GM19395 (cell line): ENCODE measurements around the gene HTR7.
A peak's percentile ranks its signal among the peaks of the same experiment; 100 is the strongest.

ENCODE experiments used
- ATAC-seq: cut with Tn5 transposase; IDR thresholded peaks from one replicate; pipeline ENCODE4 v1.9.1; 2021; ENCODE audit warnings: mild to moderate bottlenecking, moderate library complexity; ENCODE audit not compliant: unreplicated experiment

HTR7 gene

DNA sequence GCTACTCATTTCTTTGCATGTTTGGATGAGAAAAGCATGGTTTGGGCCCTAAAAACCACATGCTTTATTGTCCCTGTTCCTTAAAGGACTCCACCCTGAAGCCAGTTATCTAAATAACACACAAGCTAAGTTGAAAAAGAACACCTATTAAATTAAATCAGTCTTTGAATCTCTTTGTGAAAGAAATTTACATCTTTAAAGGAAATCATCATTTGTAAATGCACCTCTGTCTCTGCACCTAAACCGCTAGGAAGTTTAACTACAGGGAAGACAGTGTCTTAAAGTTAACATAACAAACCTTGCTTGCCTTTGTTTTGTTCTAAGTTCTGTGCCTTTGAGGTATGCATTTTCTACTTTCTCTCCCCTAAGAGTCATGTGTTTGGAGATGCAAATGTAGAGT is 52.6 kb downstream of the HTR7 start:
- no peak for ATAC-seq

DNA sequence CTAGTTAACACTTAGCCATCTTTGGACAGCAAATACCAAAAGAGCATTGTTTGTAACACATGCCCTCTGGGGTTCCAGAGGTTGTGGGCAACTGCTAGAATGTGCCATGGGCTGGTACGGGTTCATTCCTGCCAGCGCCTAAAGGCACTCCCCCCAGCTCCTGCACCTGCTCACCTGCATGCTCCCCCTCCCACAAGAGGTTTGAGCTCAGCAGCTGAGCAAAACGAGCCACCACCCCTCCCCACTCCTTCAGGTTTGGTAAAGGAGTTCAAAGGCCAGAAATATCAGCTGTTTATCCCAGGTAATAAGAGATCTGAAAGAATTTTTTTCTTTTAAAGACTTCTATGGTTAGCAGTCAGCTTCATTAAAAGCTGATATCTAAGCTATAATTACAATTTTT is 53.5 kb downstream of the HTR7 start:
- no peak for ATAC-seq

DNA sequence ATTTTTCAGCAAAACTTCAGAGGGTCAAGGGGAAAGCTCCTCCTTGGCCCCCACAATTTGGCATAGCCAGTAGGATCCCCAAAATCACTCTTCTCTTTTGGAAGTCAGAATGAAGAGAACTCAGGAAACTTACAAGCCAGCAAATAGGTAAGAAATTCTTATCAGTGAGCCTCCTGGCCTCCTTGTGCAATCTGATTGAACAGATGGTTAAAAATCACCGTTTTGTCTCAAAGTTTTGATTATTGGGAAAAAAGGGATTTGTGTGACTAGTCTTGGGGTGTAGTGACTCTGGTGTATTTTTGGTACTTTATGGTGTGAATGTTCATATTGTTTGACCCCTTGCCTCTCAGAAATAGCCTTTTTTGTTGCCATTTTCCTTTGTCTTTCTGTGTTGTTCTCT is 56.2 kb downstream of the HTR7 start:
- ATAC-seq = no peak

DNA sequence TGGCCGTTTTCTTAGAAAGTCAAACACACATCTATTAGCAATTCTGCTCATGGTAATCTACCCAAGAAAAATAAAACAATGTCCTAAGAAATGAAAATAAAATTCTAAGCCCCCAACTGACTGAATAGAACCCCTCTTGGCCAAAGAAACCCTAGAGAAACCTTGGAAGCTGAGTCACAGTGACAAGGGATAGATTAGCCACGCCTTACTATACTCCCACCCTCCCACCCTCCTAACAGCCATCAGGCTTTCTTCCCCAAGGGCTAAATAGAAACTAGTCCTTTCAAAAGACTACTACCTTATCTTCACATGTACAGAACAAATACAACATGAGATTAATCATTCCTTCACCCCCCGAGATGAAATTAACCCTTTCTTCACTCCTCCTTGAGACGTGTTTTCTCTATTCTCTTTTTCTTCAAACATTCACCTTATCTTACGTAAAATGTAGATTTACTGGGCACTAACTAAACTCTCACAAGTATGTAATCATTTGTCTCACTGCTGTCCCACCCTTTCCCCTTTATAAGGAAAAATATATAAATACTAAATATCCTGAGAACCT is 57.5 kb downstream of the HTR7 start:
- ATAC-seq = no peak

DNA sequence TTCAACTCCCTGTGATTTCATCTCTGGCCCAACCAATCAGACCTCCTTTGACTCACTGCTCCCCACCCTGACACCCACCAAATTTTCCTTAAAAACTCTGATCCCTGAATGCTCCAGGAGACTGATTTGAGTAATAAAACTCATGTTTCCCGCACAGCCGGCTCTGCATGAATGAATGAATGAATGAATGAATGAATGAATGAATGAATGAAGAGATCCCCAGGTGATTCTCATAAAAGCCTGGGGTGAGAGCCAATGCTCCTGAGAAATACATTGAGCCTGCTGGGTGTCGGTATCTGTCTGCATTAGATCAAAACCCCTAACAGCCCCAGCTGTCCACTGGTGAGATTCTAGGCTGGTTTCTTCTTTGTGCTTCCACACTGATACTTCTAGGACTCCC is 58.7 kb downstream of the HTR7 start:
- ATAC-seq = no peak

DNA sequence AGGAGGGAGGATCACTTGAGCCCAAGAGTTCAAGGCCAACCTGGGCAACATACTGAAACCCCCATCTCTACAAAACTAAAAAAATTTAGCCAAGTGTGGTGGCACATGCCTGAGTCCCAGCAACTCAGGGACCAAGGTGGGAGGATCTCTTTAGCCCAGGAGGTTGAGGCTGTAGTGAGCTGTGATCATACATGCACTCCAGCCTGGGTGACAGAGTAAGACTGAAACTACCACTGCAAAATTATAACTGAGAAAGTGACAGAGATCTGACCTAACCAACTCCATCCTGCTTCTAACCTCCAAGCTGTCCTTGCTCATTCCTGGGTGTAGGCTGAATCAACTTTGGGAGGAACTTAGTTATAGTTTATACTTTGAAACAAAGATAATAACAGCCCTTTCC is 59.4 kb downstream of the HTR7 start:
- ATAC-seq = peak; percentile 61

DNA sequence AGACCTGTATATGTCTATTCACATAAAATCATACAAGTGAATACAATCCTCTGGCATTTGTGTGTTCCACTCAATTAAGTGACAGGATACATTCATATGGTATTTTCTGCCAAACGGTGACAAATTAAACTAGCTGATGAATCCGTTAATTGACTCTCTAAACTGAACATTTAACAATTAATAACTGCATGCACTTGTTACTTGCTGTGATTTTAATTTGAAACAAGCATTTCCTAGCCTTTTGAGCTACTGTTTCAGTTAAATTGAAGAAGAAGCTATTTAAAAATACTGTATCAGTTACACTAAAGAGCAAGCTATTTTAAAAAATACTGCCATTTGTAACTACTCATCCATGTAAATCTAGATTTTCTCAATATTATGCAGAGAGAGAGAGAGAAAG is 67.4 kb downstream of the HTR7 start:
- ATAC-seq = no peak

DNA sequence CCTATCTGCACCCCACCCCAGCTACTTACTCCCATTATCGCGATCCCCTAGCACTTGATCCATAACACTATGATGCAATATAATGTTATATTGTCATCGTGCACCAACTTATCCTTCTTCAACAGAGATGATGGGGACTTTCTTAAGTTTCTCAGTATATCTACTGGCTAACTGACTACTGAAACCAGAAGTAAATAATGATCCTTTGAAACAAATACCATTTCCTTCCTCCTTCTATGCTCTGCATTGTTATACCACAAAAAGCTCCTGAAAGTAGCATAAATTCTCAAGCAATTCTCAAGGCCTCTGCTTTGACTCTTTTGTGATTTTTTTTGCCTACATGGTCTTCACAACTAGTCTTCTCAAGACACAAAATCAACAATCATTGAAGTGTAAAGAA is 68.9 kb downstream of the HTR7 start:
- peak; percentile 91 for ATAC-seq

DNA sequence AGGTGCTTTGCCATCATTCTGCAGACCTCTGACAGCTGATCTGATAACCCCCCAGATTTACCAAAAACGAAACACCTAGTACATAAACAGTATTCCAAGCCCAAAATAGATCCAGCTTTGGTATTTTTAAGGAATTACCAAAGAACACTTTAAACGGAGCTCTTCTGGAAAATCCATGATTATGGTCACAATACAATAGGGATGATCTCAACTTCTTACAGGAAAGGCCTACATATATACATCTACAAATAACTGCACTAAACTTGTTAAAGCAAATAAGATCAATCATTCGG is 69.7 kb downstream of the HTR7 start:
- ATAC-seq = no peak

DNA sequence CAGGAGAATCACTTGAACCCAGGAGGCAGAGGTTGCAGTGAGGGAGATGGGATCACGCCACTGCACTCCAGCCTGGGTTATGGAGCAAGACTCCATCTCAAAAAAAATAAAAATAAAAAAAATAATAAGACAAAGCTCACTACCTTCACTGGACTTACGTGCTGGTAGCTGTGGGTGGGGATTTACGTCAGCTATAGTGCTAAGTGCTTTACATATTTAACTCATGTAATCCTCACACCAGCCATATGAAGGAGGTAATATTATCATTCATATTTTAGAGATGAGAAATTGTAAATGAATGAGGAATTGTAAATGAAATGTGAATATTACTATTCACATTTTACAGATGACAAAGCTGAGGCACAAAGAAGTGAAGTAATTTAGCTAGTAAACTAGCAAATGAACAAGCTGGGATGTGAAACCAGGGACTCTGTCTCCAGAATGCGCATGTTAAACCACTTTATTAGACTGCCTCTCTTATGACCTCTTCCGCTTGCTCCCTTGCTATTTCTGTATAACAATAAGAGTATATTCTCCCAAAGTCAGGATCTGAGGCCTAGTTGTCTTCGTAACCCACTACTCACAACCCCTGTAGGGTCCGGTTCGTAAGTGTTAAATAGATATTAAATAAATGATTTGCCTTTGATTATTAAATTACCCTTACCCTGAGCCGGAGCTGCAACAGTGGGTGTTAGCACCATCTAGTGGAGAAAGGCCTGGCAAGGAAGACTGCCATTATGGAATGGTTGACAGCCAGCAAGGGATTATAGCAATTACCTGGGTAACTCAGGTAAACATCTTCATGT is 70.2 kb downstream of the HTR7 start:
- ATAC-seq = no peak

DNA sequence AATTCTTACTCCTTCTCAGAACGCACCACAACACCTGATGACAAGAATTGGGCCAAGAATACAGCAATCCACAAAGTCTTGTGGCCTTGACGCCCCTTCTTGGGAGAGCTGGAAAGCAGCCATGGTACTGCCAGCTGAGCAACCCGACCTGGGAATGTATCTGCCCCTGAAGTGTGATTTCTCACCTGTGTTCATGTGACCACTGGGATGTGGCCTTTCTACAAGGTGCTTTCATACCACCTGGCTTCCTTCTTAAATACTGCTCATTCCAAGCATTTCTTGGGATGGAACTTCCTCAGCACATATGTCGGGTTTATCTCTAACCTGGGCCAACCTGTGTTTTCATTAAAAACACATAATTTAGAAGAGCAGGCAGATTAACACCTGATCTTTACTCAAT is 72.1 kb downstream of the HTR7 start:
- no peak for ATAC-seq

DNA sequence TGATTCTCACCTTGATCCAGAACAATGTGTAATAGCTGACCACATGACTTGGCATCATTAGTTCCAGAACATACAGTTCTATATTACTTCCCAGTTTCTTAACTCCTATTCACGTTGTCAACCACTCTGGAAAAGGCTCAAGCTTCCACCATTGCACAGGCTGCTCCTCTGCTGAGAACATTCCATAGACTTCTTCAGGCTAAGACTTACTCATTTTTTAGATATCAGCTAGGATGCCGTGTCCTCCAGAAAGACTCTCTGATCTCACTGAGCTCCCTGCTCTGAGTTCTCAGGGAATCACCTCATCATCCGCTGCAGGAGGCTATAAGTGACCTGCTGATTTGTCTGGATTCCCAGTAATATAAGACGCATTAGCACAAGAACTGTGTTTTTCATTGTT is 73.1 kb downstream of the HTR7 start:
- ATAC-seq = no peak

DNA sequence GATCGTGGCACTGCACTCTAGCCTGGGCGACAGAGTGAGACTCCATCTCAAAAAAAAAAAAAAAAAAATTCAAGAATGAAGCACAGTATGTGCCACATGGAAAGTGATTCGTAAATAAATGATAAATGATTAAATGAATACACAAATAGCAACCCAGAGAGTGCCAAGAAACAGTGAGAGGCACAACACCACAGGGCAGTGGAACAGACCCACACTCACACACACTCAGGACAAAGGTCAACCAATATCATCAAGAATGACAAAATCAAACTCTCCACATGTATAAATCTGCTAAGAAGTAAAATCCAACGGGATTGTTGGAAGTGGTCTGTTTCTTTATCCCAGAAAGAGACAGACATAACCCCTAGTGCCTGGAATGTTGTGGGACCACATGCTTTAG is 77.4 kb downstream of the HTR7 start:
- ATAC-seq = no peak

DNA sequence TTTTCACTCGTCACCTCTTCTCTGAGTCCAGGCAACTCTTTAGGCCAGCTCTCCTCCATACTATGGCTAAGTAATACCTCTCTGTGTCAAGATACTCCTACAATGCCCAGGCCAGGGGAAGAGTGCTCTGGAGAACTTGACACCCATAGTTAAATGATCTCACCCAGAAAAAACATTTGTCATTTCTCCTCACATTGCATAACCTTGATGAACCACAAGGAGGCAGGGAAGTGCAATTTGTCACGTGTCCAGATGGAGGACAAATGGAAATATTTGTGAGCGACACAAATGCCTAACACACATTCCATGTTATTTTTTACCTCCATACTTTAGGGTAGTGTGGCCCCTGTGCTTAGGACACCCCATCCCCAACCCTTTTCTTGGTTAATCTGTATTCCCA is 78.3 kb downstream of the HTR7 start:
- ATAC-seq = no peak

DNA sequence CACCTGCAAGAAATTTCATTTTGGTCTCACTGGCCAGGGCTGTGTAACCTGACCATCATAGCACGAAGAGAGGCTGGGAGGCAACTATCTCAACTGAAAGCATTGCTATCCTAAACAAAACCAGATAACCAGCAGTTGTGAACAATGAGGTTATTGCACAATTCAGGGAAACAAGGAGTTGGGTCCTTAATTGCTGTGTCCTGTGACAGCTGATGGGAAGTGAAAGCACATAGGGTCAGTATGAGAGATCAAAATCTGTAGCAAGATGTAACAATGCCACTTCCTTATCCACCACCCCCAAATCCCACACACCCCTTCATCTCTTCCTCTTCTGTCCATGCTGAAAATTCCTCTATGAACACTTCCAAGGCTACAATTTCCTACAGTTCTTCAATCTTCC is 80.2 kb downstream of the HTR7 start:
- ATAC-seq = no peak

DNA sequence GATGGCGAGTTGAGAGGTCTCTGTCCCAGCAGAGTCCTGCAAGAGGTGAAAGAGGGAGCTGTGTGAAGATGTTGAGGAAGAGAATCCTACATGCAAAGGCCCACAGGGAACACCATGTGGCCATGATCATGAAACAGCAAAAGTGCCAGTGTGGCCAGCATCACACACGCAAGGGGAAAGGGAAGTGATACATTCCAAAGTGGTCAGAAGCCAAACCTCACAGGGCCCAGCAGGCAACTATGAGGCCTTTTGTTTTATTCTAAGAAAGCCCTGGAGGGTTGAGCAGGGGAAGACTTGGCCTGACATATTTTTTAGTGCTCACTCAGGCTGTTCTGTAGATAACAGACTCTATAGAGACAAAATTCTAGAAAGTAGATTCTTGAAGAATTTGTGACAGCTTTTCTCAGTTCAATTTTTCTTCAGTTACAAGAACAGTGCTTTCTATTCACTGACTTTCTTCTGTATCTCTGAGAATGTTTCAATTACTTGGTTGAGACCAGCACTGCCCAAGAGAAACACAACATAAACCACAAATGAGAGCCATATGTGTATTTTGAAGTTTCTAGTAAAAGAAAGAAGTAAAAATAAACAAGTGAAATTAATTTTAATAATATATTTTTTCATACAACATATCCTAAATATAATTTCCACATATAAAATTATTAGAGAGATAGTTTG is 82.3 kb downstream of the HTR7 start:
- no peak for ATAC-seq

DNA sequence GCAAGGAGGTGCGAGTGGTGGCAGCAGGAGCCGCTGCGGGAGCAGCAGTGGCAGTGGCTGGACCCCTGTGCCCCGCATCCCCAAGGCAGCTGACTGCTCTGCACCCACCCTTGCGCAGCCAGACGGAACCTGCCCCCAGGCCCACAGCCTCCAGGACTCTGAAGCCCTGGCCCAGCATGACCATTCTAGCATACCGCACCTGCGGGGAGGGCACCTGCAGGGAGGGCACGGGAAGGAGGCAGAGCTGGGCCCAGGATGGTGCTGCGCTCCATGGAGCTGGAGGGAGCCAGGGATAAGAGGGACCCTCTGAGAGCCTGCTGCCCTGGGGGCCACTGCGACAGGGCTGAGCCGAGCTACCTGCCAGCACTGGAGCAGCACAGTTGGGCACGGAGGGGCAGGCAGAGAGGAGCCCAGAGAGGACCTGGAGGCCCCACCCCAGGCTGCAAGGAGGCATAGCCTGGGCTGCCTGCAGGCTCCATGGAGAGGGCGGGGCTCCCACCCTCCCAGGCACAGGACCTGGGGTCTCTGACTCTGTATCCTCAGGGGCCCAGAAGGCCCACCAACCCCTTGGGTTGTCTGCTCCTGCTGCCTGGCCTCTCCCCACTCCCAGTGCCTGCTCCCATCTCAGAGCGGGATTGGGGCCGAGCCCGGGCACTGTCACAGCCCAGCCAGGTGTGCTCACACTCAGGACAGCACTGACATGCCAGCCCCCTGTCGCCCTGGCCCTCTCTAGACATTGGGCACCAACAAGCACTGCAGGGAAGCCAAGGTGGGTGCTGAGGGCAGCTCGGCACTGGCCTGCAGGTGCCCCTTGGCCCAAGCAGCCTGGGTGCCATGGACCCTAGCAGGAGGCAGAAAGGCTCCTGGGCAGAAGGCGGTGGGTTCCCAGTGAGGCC is 87.6 kb downstream of the HTR7 start:
- ATAC-seq = no peak

DNA sequence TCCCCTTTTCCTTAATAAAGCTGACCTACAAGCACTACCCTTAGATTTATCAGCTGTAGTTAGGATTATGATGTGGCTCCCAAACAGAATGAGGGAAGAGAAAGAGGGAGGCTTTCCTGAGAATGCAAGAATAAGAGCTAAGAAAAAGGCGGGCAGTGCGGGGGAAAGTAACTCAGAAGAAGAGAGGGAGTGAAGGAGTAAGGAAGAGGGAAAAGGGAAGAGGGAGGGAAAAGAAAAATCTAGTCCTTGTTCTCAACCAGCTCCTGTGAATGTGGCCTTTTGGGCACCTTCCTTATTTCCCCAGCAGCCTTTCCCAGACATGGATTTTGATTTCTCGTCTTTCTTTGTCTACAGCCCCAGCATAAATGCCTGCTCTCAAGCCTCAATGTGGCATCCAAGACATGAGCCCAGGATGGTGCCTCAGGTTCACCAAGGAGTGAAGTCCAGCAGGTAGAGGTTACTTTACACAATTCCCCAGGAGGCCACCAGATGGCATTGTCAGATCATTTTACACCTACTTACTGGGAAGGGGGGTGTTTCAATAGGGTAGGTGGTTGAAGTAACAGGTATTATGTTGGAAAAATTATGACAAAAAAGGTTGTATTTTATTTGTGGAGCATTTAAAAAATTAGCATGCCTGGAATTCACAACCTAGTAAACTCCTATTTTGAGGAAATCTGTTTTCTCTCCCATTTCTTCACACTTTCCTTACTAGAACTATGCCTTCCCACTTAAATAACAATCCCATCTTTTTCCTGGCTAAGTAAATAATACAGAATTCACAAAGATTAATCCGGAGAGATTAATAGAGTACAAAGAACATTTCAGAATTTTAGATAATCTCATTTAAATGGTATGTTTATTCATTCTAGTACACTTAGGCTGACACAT is 106.5 kb downstream of the HTR7 start:
- no peak for ATAC-seq

DNA sequence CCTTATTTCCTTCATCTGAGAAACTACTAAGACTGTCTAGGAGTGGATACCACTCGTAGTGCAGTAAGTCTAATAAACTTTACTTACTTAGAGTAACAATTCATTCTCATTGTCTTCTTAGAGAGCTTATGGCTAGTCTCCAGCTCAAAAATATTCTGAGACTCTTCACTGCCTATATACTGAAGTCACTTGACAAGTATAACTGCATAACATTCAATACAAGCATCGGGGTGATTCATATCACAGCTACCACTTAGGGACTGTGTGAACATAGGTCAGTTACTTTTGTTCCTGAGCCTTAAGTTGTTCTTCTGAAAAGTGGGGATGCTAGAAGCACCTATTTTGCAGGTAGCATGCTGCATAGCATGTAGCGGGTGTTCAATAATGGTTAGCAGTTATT is 111.0 kb downstream of the HTR7 start:
- no peak for ATAC-seq

DNA sequence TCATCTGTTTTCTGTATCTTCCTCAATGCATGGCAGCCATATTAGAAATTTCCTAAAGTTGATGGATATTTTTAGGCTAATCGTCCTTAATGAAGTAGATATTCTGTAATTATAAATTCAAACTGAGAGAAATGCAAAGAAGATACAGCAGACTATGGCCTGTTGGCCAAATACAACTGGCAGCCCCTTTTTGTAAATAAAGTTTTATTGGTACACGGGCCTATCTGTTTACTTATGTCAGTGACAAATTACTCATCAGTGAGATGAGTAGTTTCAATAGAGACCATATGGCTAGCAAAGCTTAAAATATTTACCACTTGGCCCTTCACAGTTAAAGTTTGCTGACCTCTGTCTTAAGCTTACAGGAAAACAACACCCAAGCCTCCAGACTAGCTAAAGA is 112.3 kb downstream of the HTR7 start:
- ATAC-seq = no peak

DNA sequence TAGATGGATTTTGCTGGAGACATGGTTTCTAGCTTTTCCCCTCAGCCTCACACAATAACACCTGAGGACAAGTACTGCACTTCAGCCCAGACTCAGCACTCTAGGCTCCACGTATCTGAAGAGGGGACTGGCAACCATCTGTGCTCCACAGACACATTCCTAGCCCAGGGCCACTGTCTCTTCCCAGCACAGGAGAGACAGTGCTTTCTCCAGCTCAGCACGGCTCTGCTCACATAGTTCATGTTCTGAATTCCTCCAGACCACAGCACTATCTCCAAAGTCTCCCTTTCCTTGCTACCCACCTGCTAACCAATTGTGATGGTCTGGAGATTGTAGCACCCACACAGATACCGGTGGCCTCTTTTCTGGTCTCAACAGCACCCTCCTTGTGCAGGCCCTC is 114.5 kb downstream of the HTR7 start:
- no peak for ATAC-seq
